HT1080 (cell line): ENCODE results near the gene EPB41L1. TPM values are rescaled to one million over a fixed set of nuclear protein-coding genes. Genes with fewer than 3 reads are reported as not detected.

Source experiments
- DNase-seq: peaks from one replicate; pipeline ENCODE4 v3.0.0-alpha.2; 2015; ENCODE audit warnings: low read depth
- polyA plus RNA-seq, 2 experiments: library from polyadenylated mRNA; depleted of rRNA; stranded (reverse); fragments of >200 nt; gene quantifications; 2 replicates each; pipeline ENCODE4 v1.2.3, GENCODE V29; 2015
- total RNA-seq: library from RNA; depleted of rRNA; stranded (reverse); fragments of >200 nt; shearing (Covaris generic); gene quantifications from 2 replicates; pipeline ENCODE4 v1.2.3, GENCODE V29; 2014; rRNA removed

Gene EPB41L1
- total RNA-seq = 19.8 and 31.3 TPM in 2 replicates
- 27.1 and 35.5 TPM in 2 replicates for polyA plus RNA-seq (2015; cell fraction: cytosol; rRNA removed)
- 16.1 and 20.1 TPM in 2 replicates for polyA plus RNA-seq (2015; cell fraction: nucleus; rRNA removed)

GRCh38 chr20:36154700-36155628 lies at the start of gene EPB41L1:
TSS of gene EPB41L1 (plus strand) at chr20:36154740. CDS start at chr20:36173778, 19,038 bp downstream.
- no peak for DNase-seq

DNA sequence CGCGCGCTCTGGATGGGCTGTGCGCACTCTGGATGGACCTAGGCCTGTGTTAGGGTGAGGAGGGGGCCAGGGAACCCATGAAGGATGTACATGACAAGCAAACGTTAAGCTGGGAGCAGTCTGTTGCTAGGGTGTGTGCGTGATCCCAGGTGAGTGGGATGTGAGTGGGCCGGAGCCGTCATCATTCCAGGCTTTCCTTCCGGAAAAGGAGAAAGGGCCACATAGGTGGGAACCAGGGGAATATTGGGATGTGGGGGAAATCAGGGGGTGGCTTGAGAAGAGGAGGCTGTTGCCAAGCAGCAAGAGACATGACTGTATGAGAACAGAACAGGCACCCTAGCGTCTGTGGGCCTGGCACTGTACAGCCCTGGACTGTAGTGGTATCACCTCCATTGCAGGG lies 49.7 kb upstream of the EPB41L1 start:
- DNase-seq = no peak

- DNase-seq = no peak
These were observed 48.8 kb upstream of the EPB41L1 start for GRCh38 chr20:36105711-36106226.

DNA sequence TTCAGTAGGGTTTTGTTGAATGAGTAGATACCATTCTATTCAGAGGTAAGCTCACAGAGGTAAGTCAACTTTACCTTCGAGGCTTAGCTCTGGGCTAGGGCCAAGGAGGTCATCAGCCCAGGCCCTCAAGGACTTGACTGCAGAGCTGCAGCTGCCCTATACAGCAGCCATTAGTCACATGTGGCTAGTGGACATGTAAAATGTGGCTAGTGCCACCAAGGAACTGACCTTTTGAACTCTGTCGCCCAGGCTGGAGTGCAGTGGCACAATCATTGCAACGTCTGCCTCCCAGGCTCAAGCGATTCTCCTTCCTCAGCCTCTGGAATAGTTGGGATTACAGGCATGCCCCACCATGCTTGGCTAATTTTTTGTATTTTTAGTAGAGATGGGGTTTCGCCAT lies 47.9 kb upstream of the EPB41L1 start:
- no peak for DNase-seq

- no peak for DNase-seq
These were observed 46.7 kb upstream of the EPB41L1 start for GRCh38 chr20:36107881-36108280.

GRCh38 chr20:36109251-36109947 lies 45.1 kb upstream of the EPB41L1 start:
- DNase-seq = no peak

DNA sequence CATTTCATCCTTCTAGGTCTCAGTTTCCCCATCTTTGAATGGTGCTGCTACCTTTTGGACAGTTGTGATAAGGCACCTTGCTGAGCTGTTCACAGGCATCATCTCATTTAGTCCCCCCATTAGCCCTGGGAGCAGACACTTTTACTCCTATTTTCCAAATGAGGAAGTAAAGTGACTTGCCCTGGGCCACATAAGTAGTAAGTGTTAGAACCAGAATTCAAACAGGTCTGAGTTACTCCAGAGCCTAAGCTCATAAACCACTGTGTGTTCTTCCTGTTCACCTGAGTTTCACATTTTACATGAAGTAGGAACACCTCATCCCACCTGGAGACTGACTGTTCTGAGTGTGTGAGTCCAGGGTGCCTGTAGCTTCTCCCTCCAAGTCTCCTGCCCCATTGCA lies 43.5 kb upstream of the EPB41L1 start:
- no peak for DNase-seq

- no peak for DNase-seq
These were observed 42.4 kb upstream of the EPB41L1 start for GRCh38 chr20:36112112-36112511.

- DNase-seq = no peak
These were observed 41.5 kb upstream of the EPB41L1 start for GRCh38 chr20:36113036-36113435.

- no peak for DNase-seq
These were observed 40.8 kb upstream of the EPB41L1 start for GRCh38 chr20:36113566-36114250.

DNA sequence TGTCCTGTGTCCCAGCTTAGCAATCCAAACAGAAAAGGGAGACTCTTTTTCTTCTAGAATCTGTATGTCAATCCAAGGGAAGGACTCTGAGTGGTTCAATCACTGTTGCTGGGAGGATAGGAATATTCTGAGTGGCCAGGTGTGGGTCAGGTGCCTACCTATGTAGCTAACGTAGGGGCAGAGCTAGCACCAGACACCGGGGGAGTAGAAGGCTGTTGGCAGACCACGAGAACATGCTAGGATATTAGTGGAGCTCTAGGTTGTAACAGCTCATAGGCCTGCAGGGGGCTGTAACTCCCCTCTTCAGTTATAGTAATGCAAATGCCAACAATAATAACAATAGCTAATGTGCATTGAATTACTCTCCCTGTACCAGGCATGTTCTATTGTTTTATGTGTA lies 39.8 kb upstream of the EPB41L1 start:
- DNase-seq = no peak

- DNase-seq = no peak
These were observed 38.6 kb upstream of the EPB41L1 start for GRCh38 chr20:36115925-36116324.

- DNase-seq = peak; percentile 67
These were observed 37.6 kb upstream of the EPB41L1 start for GRCh38 chr20:36116807-36117441.

- no peak for DNase-seq
These were observed 36.9 kb upstream of the EPB41L1 start for GRCh38 chr20:36117638-36118037.

GRCh38 chr20:36118371-36118770 lies 36.2 kb upstream of the EPB41L1 start:
- no peak for DNase-seq

DNA sequence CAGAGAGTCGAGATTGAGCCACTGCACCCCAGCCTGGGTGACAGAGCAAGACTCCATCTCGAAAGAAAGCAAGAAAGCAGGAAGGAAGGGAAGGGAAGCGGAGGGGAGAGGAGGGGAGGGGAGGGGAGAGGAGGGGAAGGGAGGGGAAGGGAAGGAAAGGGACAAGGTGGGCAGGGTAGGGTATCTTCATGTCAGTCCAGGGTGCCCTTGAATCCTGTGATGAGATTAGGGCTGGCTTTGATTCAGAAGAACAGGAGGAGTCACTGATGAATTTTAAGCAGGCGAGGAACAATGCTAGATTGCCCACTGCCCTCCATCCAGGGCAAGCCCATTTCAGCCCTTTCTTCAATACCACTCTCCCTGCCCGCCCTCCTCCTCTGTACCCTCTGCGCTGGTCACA lies 35.0 kb upstream of the EPB41L1 start:
- no peak for DNase-seq

GRCh38 chr20:36120241-36120640 lies 34.3 kb upstream of the EPB41L1 start:
- DNase-seq = no peak

- no peak for DNase-seq
These were observed 33.5 kb upstream of the EPB41L1 start for GRCh38 chr20:36120991-36121390.

DNA sequence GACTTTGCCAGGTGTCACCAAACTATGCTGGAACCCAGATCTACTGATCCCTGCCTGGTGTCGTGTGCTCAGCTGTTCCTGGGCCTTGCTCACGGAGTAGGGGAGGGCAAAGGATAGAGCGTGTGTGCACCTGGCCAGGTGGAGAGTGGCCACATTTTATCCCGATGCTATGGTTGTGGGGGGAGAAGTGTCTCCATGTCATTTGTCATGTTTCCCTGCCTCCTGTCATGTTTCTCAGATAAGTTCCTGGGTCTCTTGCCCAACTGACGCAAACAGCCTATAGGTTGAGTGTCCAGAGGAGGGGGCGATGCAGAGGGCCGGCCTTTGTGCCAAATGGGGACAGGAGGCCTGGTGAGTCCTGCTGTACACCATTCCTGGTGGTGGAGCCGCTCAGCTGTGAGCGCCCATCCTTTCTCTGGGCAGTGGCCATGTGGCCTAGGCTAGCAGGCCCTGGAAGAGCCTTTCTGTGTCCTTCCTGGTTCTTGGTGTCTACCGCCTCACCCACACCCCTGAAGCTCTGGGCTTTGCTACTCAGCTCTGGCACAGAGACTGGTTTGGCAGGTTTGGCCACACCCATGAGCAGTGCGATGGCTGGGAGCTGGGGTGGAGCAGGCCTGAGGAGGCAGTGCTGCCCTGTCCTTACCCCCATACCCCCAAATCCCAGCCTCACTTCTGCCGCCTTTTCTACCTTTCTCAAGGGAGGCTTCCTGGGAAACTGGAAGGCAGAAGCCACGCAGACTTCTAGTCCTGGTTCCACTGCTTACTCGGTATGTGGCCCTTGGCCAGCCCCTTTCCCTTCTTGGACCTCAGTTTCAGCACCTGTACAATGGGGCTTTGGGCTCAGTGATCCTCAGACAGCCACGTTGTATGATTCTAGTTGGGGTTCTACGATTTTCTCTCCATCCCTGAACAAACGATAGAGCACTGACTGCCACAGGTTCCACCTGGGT lies 32.3 kb upstream of the EPB41L1 start:
- DNase-seq = no peak

DNA sequence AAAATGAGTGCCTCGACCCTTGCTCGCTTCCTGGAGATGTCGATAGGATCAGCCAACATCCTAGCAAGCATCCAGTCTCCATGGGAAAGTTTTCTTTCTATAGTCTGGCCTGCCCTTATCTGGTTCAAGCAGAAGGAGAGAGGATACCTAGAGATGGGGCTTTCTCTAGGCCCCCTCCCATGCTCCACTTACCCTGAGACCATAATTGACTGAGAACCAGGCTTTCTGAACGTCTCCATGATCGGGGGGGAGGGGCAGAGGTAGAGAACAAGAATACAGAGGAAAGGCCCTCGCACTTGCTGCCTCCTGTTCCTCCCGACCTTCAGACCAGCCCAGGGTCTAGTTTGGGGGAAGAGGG lies 31.6 kb upstream of the EPB41L1 start:
- DNase-seq = no peak
